Panc1 (cell line): Measurements from ENCODE around the gene PLA2G5. TPM values are rescaled to one million over a fixed set of nuclear protein-coding genes. Genes with fewer than 3 reads are reported as not detected.

ENCODE experiments used
- ATAC-seq: fragments of 200-7000 bp; cut with Tn5 transposase; 2 replicates; pipeline ENCODE4 v1.9.1; 2020; ENCODE audit warnings: mild to moderate bottlenecking, moderate library complexity
- BruUV-seq: library from RNA; stranded (reverse); fragments of 400-500 nt; replicated peaks from 2 replicates; lab custom pipeline; 2021; lab: Mats Ljungman, UMichigan
- CTCF ChIA-PET: fragments of 300-600 bp; sonication (Branson Sonifier 250); formaldehyde crosslinking; loops from one replicate; lab custom pipeline; 2022; ENCODE audit warnings: antibody characterized with exemption; lab: Charles Lee
- POLR2A ChIA-PET: fragments of 300-600 bp; sonication (Branson Sonifier 250); formaldehyde crosslinking; loops from one replicate; lab custom pipeline; 2022; ENCODE audit warnings: antibody characterized with exemption; lab: Charles Lee
- DNase-seq: peaks from one replicate; pipeline ENCODE4 v3.0.0-alpha.2; 2010; ENCODE audit warnings: low read depth, low spot score
- H3K27ac ChIP-seq: 2 replicates; pipeline ENCODE4 v1.5.1; 2011; ENCODE audit warnings: mild to moderate bottlenecking, low read length, inconsistent platforms
- H3K27me3 ChIP-seq: fragments of 200-500 bp; sonication (Bioruptor generic); 2 replicates; pipeline ENCODE4 v1.6.0; 2014; ENCODE audit warnings: low read length, inconsistent platforms; ENCODE audit not compliant: control insufficient read depth, insufficient read depth
- H3K36me3 ChIP-seq: fragments of 200-500 bp; sonication (Bioruptor generic); 2 replicates; pipeline ENCODE4 v1.5.1; 2014; ENCODE audit warnings: inconsistent platforms, mild to moderate bottlenecking, low read length, moderate library complexity; ENCODE audit not compliant: control insufficient read depth, insufficient read depth
- H3K4me1 ChIP-seq: 2 replicates; pipeline ENCODE4 v1.5.1; 2011; ENCODE audit warnings: inconsistent platforms, mild to moderate bottlenecking, low read length, moderate library complexity; ENCODE audit not compliant: control insufficient read depth, insufficient read depth
- H3K4me3 ChIP-seq, 2 experiments: 2 replicates each; pipeline ENCODE4 v1.5.1; 2011 to 2012; ENCODE audit warnings: low read depth in 2 of 2, low read length in 2 of 2, mild to moderate bottlenecking in 2 of 2, inconsistent platforms in 1 of 2, moderate library complexity in 1 of 2
- H3K9me3 ChIP-seq: fragments of 200-500 bp; sonication (Bioruptor generic); 2 replicates; pipeline ENCODE4 v1.5.1; 2014; ENCODE audit warnings: low read depth, mild to moderate bottlenecking, inconsistent platforms, low read length, moderate library complexity; ENCODE audit not compliant: control insufficient read depth, insufficient read depth
- CTCF ChIP-seq: fragments of 450-650 bp; IDR thresholded peaks from 2 replicates; pipeline ENCODE4 v1.5.1; 2017; ENCODE audit warnings: mild to moderate bottlenecking
- POLR2AphosphoS5 ChIP-seq: IDR thresholded peaks from 2 replicates; pipeline ENCODE4 v1.6.1; 2012; ENCODE audit warnings: mild to moderate bottlenecking, low read depth, low read length, moderate library complexity
- REST ChIP-seq, 2 experiments: IDR thresholded peaks; 2 replicates each; pipeline ENCODE4 v1.6.1; 2011 to 2012; ENCODE audit warnings: low read depth in 2 of 2, control low read depth in 1 of 2, low read length in 1 of 2, mild to moderate bottlenecking in 1 of 2, moderate library complexity in 1 of 2; ENCODE audit not compliant: insufficient read depth in 1 of 2
- SIN3A ChIP-seq: IDR thresholded peaks from 2 replicates; pipeline ENCODE4 v1.6.1; 2012; ENCODE audit warnings: low read depth, mild to moderate bottlenecking, low read length, moderate library complexity, borderline replicate concordance; ENCODE audit not compliant: insufficient read depth
- TCF7L2 ChIP-seq: IDR thresholded peaks from 2 replicates; pipeline ENCODE4 v1.6.1; 2011; ENCODE audit warnings: mild to moderate bottlenecking, low read depth, low read length, inconsistent platforms
- in situ Hi-C: cut with HindIII; loops from 2 replicates; pipeline ENCODE4 v1.10.0; 2016; ENCODE audit warnings: low sequenced_read_pairs, low pct_unique_long_range_greater_than_20kb
- intact Hi-C: fragments of 100-400 bp; cut with micrococcal nuclease; formaldehyde crosslinking; loops from one replicate; pipeline ENCODE4 v1.10.0; 2022; ENCODE audit not compliant: unreplicated experiment
- total RNA-seq: library from RNA; stranded (reverse); gene quantifications from one replicate; pipeline ENCODE4 v1.2.1, GENCODE V29; 2021; ENCODE audit not compliant: unreplicated experiment

Gene PLA2G5
- total RNA-seq, 1 experiment from 2014 or later = not detected

- no peaks in the 10 kb centered on the region for H3K36me3 ChIP-seq
- no peaks in the 10 kb centered on the region for H3K9me3 ChIP-seq
- TF ChIP-seq SIN3A (no peak), POLR2AphosphoS5 (no peak), CTCF (no peak), TCF7L2 (no peak), REST (IDR thresholded peaks at IDR 0.05; ENCODE audit: insufficient read depth in 1 of 2, low read depth in 2 of 2, low read length in 1 of 2) (no peak)
- ChIA-PET POLR2A (interaction anchor here (0.6 kb wide), 1 partner anchor 263 kb away, joined by 9 read pairs; no protein-coding TSS in a partner anchor), CTCF (no interaction called here)
- H3K27me3 ChIP-seq = peaks cover 16% of the 10 kb centered on the region
- H3K4me1 ChIP-seq = no peaks in the 10 kb centered on the region; the same call in 1 of the 2 replicates
- no peak within 1 kb of the TSS for H3K4me3 ChIP-seq
- H3K27ac ChIP-seq = no peak within 1 kb of the TSS
- BruUV-seq = no TSS peak
- DNase-seq = no peak
- intact Hi-C loops = no loop called here
- ATAC-seq = no peak
- in situ Hi-C loops = no loop called here
Observed at GRCh38 chr1:20119347-20119746, 49.4 kb downstream of the PLA2G5 start, which contains the start of gene PLA2G2D. PLA2G2D (minus strand) TSS chr1:20119536; CDS start chr1:20119498, 38 bp downstream.

- POLR2A ChIA-PET = interaction anchor here (0.5 kb wide), 1 partner anchor 11 kb away, joined by 3 read pairs; no protein-coding TSS in a partner anchor
- DNase-seq (no peak), ATAC-seq (no peak)
- BruUV-seq = no TSS peak
- Histone ChIP-seq H3K4me1 (no peaks in the 10 kb centered on the region; the same call in 1 of the 2 replicates), H3K27ac (no peak overlapping the region), H3K9me3 (no peaks in the 10 kb centered on the region), H3K36me3 (no peaks in the 10 kb centered on the region), H3K27me3 (peaks cover 16% of the 10 kb centered on the region), H3K4me3 (no peak overlapping the region)
- in situ Hi-C loops (no loop called here), intact Hi-C loops (no loop called here)
- CTCF ChIA-PET = no interaction called here
- TF ChIP-seq REST (IDR thresholded peaks at IDR 0.05; ENCODE audit: insufficient read depth in 1 of 2, low read depth in 2 of 2, low read length in 1 of 2) (no peak), SIN3A (no peak), CTCF (no peak)
Observed at GRCh38 chr1:20120796-20121195, 50.8 kb downstream of the PLA2G5 start.
